ENCODE measurements around the gene ICAM4.
"Not testable (repeated sequence)": the region's sequence is repeated elsewhere in the genome, so short reads cannot be mapped to it uniquely, and the experiment has no call there.

The ICAM4 gene

DNA sequence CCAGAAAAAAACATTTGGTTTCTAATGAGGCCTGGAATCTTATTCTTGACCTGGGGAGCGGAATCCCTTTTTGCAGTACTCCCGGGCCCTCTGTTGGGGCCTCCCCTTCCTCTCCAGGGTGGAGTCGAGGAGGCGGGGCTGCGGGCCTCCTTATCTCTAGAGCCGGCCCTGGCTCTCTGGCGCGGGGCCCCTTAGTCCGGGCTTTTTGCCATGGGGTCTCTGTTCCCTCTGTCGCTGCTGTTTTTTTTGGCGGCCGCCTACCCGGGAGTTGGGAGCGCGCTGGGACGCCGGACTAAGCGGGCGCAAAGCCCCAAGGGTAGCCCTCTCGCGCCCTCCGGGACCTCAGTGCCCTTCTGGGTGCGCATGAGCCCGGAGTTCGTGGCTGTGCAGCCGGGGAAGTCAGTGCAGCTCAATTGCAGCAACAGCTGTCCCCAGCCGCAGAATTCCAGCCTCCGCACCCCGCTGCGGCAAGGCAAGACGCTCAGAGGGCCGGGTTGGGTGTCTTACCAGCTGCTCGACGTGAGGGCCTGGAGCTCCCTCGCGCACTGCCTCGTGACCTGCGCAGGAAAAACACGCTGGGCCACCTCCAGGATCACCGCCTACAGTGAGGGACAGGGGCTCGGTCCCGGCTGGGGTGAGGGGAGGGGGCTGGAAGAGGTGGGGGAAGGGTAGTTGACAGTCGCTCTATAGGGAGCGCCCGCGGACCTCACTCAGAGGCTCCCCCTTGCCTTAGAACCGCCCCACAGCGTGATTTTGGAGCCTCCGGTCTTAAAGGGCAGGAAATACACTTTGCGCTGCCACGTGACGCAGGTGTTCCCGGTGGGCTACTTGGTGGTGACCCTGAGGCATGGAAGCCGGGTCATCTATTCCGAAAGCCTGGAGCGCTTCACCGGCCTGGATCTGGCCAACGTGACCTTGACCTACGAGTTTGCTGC, at the start of gene ICAM4:
Gene ICAM4 (plus strand): TSS at position 153 of the 935 bp plus-strand sequence. CDS start 58 bp downstream, at position 211.
- TF ChIP-seq, protein P1, sequence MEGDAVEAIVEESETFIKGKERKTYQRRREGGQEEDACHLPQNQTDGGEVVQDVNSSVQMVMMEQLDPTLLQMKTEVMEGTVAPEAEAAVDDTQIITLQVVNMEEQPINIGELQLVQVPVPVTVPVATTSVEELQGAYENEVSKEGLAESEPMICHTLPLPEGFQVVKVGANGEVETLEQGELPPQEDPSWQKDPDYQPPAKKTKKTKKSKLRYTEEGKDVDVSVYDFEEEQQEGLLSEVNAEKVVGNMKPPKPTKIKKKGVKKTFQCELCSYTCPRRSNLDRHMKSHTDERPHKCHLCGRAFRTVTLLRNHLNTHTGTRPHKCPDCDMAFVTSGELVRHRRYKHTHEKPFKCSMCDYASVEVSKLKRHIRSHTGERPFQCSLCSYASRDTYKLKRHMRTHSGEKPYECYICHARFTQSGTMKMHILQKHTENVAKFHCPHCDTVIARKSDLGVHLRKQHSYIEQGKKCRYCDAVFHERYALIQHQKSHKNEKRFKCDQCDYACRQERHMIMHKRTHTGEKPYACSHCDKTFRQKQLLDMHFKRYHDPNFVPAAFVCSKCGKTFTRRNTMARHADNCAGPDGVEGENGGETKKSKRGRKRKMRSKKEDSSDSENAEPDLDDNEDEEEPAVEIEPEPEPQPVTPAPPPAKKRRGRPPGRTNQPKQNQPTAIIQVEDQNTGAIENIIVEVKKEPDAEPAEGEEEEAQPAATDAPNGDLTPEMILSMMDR (IDR thresholded peaks at IDR 0.05; ENCODE audit: insufficient read depth, missing control alignments) = no peak
- FAIRE-seq = no peak
- DNase-seq (ENCODE audit: insufficient read length, low spot score) = no peak

GRCh38 chr19:10237702-10238101, 49.1 kb upstream of the ICAM4 start:
- FAIRE-seq (no peak), DNase-seq (ENCODE audit: insufficient read length, low spot score) (no peak)
- TF ChIP-seq, protein P1 (IDR thresholded peaks at IDR 0.05; ENCODE audit: insufficient read depth, missing control alignments) = no peak

DNA sequence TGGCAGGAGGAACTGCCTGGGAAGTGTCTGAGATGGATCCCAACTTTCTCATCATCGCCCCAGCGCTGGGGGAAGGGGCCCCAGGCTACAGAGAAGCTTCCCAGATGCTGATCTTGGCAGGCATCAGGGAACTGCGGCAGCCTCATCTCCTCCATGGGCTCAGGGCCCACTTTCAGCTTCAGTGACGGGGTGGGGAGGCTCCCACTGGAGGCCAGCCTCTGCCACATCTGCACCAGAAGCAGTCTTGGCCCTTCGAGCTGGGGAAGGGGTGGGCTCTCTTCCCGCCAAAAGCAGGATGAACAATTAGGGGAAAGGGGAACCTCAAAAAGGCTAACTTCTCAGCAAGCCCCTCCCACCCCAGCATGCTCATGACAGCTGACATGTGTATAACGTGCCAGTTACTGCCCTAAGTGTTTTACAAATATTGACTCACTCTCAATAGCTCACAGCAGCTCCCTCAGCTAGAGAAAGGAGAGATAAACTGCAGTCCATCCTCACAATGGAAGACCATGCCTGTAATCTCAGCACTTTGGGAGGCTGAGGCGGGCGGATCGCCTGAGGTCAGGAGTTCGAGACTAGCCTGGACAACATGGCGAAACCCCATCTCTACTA, 48.5 kb upstream of the ICAM4 start:
- TF ChIP-seq, protein P1 (IDR thresholded peaks at IDR 0.05; ENCODE audit: insufficient read depth, missing control alignments) = no peak
- DNase-seq (ENCODE audit: insufficient read length, low spot score) (no peak), FAIRE-seq (no peak)

DNA sequence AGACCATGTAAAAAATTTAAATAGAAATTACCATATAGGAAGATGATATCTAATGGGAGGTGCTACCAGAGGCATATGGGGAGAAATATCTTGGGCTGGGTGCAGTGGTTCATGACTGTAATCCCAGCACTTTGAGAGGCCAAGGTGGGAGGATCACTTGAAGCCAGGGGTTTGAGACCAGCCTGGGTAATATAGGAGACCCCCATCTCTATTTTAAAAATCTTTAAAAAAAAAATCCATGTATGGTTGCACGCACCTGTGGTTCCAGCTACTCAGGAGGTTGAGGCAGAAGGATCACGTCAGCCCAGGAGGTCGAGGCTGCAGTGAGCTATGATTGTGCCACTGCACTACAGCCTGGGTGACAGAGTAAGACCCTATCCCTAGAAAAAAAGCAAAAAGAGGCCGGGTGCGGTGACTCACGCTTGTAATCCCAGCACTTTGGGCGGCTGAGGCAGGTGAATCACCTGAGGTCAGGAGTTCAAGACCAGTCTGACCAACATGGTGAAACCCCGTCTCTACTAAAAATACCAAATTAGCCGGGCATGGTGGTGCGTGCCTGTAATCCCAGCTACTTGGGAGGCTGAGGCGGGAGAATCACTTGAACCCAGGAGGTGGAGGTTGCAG, 44.8 kb upstream of the ICAM4 start:
- not testable (repeated sequence) for DNase-seq (ENCODE audit: insufficient read length, low spot score); FAIRE-seq

- no peak for FAIRE-seq
- TF ChIP-seq, protein P1 (IDR thresholded peaks at IDR 0.05; ENCODE audit: insufficient read depth, missing control alignments) = no peak
Observed at GRCh38 chr19:10243606-10244005, 43.1 kb upstream of the ICAM4 start.

GRCh38 chr19:10245189-10245939, 41.4 kb upstream of the ICAM4 start:
- DNase-seq (ENCODE audit: insufficient read length, low spot score) (no peak), FAIRE-seq (no peak)
- TF ChIP-seq, protein P1 (IDR thresholded peaks at IDR 0.05; ENCODE audit: insufficient read depth, missing control alignments) = no peak

More at GRCh38 chr19:10243606-10244005, 43.1 kb upstream of the ICAM4 start:
- DNase-seq (ENCODE audit: insufficient read length, low spot score) = no peak

DNA sequence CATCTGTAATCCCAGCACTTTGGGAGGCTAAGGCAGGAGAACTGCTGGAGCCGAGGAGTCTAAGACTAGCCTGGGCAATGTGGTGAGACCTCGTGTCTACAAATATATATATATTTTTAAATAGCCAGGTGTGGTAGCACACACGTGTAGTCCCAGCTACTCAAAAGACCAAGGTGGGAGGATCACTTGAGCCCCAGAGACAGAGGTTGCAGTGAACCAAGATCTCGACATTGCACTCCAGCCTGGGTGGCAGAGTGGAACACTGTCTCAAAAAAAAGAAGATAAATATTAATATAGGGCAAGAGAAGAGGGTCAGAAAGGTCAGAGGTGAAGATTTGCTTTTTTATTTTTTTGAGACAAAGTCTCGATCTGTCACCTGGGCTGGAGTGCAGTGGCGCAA, 40.2 kb upstream of the ICAM4 start:
- DNase-seq (ENCODE audit: insufficient read length, low spot score) (no peak), FAIRE-seq (no peak)
- TF ChIP-seq, protein P1 (IDR thresholded peaks at IDR 0.05; ENCODE audit: insufficient read depth, missing control alignments) = no peak
